Loucy (cell line): ENCODE results near the gene XXYLT1.

Source experiments
- CTCF ChIP-seq: fragments of 200-600 bp; sonication (generic); conservative IDR thresholded peaks from 2 replicates; pipeline ENCODE4 v1.5.1; 2014; ENCODE audit warnings: mild to moderate bottlenecking, antibody characterized with exemption, low read length
- EZH2phosphoT487 ChIP-seq: fragments of 200-600 bp; IDR thresholded peaks from 2 replicates; pipeline ENCODE4 v1.6.1; 2018; ENCODE audit warnings: antibody characterized with exemption, mild to moderate bottlenecking, moderate library complexity, borderline replicate concordance

GRCh38 chr3:195063581-195064193 lies 207.3 kb downstream of the XXYLT1 start:
- TF ChIP-seq EZH2phosphoT487 (no peak), CTCF (no peak)
